GM21367 (cell line): ENCODE data around the gene MAGI1.
"Not testable (repeated sequence)": the region's sequence is repeated elsewhere in the genome, so short reads cannot be mapped to it uniquely, and the experiment has no call there.

Experiments
- ATAC-seq: cut with Tn5 transposase; IDR thresholded peaks from one replicate; pipeline ENCODE4 v1.9.1; 2021; ENCODE audit not compliant: unreplicated experiment

The MAGI1 gene

DNA sequence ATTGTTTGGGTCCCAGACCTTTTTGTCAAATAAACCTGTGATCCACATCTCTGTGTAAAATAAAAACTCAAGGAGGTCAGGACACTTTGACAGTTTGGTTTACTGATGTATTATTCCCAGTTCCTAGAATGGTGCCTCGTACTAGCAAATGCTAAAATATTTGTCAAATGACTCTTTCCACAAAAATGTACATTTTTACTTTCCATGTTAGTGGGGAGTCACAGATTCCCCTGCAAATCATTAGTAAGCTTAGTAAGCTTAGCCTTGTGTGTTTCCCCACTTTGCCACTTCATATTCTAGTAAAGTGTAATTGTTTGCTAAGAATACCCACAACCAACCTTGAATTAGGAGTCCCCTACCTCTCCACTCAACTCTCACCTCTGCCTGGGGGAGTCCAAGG is 2.4 kb upstream of the MAGI1 start:
- no peak for ATAC-seq

- no peak for ATAC-seq
Measured at GRCh38 chr3:66039590-66039887, 821 bp upstream of the MAGI1 start.

- no peak for ATAC-seq
Measured at GRCh38 chr3:66038384-66038725, 363 bp downstream of the MAGI1 start.

DNA sequence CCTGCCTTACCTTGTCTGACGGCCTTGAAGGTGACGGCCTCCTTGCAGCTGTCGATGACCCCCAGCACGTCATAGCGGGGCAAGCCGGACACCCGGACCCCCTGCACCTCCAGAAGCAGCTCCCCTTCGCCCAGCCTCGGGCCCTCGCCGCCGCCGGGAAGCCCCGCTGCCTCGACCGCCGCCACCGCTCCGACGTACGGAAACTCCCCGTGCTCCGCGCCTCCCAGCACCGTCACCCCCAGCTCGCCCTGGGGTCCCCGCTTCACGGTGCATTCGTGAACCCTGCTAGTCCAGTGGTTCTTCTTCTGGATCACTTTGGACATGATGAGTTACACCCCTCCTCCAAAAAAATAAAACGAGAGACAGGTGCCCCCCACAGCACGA is 740 bp downstream of the MAGI1 start:
- no peak for ATAC-seq

DNA sequence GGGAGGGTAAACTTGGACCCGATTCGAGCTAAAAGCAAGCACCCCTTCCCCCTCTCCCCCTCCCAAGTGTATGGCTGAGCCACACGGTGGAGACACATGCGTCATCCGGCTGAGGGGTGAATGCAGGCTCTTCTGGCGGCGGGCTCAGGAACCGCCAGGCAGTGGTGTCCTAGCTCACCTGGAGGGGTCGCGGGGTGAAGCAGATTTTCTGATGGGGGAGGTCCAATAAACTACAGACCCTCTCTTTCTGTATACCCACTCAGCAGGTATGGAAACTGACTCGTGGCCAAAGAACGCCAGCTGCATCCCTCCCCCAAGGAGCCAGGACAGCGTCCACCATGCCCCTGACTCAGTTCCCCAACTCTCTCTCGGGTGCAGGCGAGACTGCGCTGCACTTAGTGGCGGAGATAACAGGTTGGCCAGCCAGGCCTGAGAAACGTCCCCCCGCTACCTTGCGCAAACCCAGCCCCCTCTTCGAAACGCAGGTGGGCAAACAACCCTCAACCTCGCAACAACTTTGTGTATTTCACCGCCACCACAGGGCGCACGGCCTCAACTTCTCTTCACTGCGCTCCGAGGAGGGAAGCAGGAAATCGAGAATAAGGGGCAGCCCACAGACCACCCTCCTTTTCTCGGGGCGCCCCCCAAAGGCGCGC is 1.3 kb downstream of the MAGI1 start:
- no peak for ATAC-seq

DNA sequence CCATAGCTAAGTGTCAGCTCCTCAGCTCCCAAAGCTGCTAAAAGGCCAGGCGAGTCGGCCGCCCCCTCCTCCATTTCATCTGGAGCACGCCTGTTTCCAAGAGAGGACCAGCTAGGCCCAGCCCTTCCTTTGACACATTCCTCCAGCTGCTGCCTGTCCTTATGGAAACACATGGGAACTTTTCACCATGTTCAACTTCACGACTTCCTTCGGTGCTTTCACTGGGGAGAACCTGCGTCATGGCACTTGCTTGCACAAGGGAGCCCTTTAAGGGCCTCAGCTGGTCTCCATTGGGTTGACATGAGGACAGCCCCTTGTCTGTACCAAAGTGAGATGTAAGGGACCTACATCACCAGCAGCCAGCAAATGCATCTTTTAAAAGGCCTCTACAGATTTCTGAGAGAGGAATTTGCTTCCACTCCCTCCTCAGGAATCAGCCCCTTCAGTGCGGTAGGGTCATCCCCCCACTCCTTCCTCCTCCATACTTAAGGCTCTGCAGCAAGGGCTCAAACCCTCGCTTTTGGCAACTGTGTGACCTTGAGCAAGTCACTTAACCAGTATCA is 2.1 kb downstream of the MAGI1 start:
- no peak for ATAC-seq

GRCh38 chr3:66035763-66036477 is 2.8 kb downstream of the MAGI1 start:
- ATAC-seq, result no peak

GRCh38 chr3:66033241-66034138 is 5.2 kb downstream of the MAGI1 start:
- no peak for ATAC-seq

GRCh38 chr3:66031102-66031698 is 7.5 kb downstream of the MAGI1 start:
- no peak for ATAC-seq

DNA sequence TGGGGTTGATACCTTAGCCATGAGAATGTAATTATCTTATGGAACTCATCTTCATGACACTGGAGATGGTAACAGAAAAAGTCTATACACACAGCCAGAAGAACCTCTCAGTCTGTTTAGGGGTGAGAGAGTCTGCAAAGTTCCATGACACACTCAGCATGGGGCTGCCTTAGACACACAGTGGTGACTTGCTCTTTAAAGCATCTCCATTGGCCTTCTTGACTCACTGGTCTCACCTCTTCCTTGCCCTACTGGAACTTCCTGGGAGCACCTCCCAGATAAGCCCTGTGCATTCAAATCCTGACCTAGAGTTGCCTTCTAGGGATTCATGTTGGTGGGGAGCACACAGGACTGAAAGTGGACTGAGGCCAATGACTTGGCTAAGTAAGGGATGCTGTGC is 9.3 kb downstream of the MAGI1 start:
- no peak for ATAC-seq

DNA sequence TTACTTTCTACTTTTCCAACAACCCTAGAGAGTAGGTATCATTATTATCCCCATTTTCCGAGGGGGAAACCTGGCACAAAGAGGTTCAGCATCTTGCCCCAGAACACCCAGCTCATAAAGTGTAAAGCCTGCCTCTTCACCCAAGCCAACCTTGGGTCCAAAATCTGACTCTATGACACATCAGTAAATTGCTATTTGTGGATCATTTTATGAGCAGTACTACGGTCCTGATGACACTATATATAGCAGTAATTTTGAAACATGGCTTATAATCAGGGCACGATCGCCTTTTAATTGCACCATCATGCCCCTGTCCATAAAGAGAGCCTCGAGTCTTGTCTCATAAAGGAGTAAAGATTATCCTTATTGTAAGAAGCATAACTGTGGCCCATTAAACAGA is 9.7 kb downstream of the MAGI1 start:
- no peak for ATAC-seq

DNA sequence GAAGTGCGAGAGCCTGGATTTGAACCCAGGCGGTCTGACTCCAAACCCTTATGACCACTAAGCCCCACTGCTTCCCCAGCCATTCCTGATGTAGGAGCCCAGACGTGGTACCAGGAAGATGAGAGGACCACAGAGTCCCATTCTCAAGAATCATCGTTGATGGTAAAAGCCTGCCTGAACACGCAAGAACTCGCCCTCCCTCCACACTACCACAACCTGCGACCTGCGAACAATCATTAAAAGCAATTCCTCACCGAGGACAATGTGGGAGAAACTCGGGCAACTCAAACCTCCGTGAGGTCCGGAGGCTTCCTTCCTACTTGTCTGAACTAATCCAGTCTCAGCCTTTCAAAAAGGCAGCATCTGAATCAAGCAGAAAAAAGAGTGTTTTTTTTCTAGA is 10.3 kb downstream of the MAGI1 start:
- ATAC-seq, result no peak

DNA sequence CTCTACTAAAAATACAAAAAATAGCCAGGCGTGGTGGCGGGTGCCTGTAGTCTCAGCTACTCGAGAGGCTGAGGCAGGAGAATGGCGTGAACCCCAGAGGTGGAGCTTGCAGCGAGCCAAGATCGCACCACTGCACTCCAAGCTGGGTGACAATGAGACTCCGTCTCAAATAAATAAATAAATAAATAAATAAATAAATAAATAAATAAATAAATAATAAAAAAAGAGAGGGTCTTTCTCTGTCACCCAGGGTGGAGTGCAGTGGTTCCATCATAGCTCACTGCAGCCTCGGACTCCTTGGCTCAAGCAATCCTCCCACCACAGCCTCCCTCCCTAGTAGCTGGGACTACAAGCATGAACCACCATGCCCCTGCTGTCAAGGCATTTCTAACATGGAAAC is 11.6 kb downstream of the MAGI1 start:
- ATAC-seq, result not testable (repeated sequence)

DNA sequence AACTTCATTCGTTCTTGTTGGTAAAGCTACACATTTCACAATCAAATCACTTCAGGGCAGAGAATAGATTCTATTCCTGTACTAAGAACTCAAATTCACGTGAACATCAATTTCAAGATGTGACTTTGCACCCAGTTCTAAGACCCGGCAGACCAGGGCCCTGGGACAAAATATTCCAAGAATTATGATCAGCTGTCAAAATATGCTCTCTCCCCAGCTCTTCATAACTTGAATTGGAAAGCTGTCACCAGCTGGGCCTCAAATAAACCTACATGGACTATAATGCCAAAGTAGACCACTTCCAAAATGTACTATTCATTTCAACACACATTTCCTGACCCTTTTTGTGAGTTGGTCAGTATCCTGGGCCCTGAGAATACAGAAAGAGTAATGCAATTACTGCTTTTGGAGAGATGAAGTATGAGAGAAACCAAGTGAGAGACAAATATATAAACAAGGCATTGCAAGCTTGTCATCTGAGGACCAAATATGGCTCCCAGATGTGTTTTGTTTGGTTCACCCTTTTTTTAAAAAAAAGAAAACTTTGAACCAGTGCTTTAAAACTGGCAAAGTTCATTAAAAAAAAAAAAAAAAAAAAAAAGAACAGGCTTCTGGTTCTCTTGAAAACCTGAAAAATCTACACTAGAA is 14.9 kb downstream of the MAGI1 start:
- no peak for ATAC-seq

- no peak for ATAC-seq
Measured at GRCh38 chr3:66023229-66023628, 15.5 kb downstream of the MAGI1 start.

DNA sequence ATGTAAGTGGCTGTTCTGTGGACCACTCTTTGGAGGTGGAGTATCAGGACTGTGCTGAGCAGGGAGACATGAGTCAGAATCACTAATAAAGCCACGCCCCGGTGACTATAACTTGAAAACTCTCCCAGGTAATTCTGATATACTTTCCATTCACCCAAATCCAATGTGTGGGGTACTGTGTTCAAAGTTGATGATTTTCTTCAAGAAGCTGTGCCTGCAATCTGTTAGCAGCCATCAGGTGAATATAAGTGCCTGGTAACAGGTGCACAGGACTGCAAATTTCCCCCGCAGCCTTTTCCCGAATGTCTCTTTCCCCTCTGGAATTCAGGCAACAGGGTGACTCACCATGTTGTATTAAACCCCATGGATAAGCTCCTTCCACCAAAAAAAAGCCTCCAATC is 17.0 kb downstream of the MAGI1 start:
- no peak for ATAC-seq

GRCh38 chr3:66019896-66020295 is 18.8 kb downstream of the MAGI1 start:
- no peak for ATAC-seq

- ATAC-seq, result no peak
Measured at GRCh38 chr3:66018057-66019033, 20.4 kb downstream of the MAGI1 start.

DNA sequence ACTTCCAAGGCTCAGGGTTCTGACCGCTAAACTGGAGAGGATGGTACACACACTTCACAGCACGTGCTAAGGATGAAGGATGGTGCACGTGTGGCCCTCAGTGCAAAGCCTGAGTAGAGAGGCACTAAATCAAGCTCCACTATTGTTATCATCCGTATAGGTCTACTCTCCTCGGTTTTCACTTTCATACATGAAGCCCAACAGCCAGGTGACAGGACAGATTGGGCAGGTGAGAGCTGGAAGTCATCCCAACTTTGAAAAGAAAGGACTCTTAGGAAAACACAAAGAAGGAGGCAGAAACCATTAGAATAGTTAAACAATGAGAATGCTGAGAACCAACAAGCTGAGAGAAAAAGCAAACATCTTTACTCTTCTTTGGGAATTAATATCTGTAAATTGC is 21.1 kb downstream of the MAGI1 start:
- ATAC-seq, result no peak

DNA sequence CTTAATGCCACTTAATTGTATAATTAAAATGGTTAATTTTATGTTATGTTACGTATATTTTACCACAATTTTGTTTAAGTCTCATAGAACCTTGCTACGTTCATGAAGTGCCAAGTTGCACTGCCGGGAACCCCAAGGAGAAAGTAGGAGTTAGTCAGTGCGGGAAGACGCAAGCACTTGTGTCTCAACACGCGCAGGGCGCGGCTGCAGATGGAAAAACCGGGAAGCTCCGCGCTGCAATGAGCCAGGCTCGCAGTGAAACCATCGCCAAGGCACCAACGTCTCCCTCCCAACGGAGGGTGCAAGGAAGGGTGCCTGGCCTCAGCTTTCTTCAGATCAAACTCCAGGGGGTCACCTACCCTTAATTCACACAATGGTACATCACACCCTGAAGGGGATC is 21.6 kb downstream of the MAGI1 start:
- no peak for ATAC-seq
